H1 (cell line): ENCODE results near the gene RILPL1. TPM values are rescaled to one million over a fixed set of nuclear protein-coding genes. Genes with fewer than 3 reads are reported as not detected.
A peak's percentile ranks its signal among the peaks of the same experiment; 100 is the strongest.

ENCODE experiments used
- CTCF ChIA-PET: fragments of 300-600 bp; sonication (Branson Sonifier 250); formaldehyde crosslinking; loops from one replicate; lab custom pipeline; 2021; ENCODE audit not compliant: partially characterized antibody; lab: Charles Lee
- POLR2A ChIA-PET: fragments of 300-600 bp; sonication (Branson Sonifier 250); formaldehyde crosslinking; loops from one replicate; lab custom pipeline; 2021; ENCODE audit warnings: inconsistent platforms; ENCODE audit not compliant: partially characterized antibody; lab: Charles Lee
- DNase-seq, 2 experiments: peaks; one replicate each; pipeline versions ENCODE4 v3.0.0 to v3.0.0-alpha.2; 2010 to 2022; ENCODE audit warnings: low spot score in 2 of 2, low read depth in 1 of 2, mixed read lengths in 1 of 2
- FAIRE-seq: peaks from 2 replicates; lab custom pipeline; 2011; peaks lifted over from hg19 to GRCh38; lab: Jason Lieb, UNC
- H2AFZ ChIP-seq: 2 replicates; pipeline ENCODE4 v1.8.1; 2012; ENCODE audit warnings: low read length, inconsistent platforms
- H2AK5ac ChIP-seq: 2 replicates; pipeline ENCODE4 v1.6.1; 2013; ENCODE audit warnings: low read depth, low read length
- H2BK120ac ChIP-seq: replicated peaks from 2 replicates; pipeline ENCODE3; 2013; ENCODE audit warnings: low read depth, low read length, inconsistent platforms
- H2BK12ac ChIP-seq: 2 replicates; pipeline ENCODE4 v1.6.1; 2013; ENCODE audit warnings: low read depth, low read length
- H2BK15ac ChIP-seq: 2 replicates; pipeline ENCODE4 v1.6.1; 2013; ENCODE audit warnings: low read length
- H2BK20ac ChIP-seq: 2 replicates; pipeline ENCODE4 v1.6.1; 2013; ENCODE audit warnings: low read length
- H2BK5ac ChIP-seq: 2 replicates; pipeline ENCODE4 v1.6.1; 2013; ENCODE audit warnings: low read depth, low read length
- H3K14ac ChIP-seq: 2 replicates; pipeline ENCODE4 v1.6.1; 2013; ENCODE audit warnings: inconsistent platforms; ENCODE audit not compliant: insufficient read length
- H3K18ac ChIP-seq: 2 replicates; pipeline ENCODE4 v1.6.1; 2013; ENCODE audit warnings: low read length; ENCODE audit errors: extremely low read depth
- H3K23ac ChIP-seq: 2 replicates; pipeline ENCODE4 v1.6.1; 2013; ENCODE audit warnings: inconsistent platforms; ENCODE audit not compliant: insufficient read length
- H3K23me2 ChIP-seq: 2 replicates; pipeline ENCODE4 v1.6.1; 2013; ENCODE audit warnings: low read depth, low read length
- H3K27ac ChIP-seq: 2 replicates; pipeline ENCODE4 v1.6.1; 2011; ENCODE audit warnings: low read depth, low read length, inconsistent platforms
- H3K27me3 ChIP-seq, 4 experiments: replicated peaks in 1 of 4; 1 replicate in 1 of 4; 2 replicates in 3 of 4; pipeline versions ENCODE4 v1.6.1 to v1.8.1; 2011 to 2013; ENCODE audit warnings: low read length in 3 of 4, mild to moderate bottlenecking in 3 of 4, inconsistent platforms in 2 of 4, mixed read lengths in 2 of 4, moderate library complexity in 1 of 4; ENCODE audit not compliant: control insufficient read depth in 3 of 4, insufficient read depth in 3 of 4; ENCODE audit errors: extremely low read depth in 1 of 4
- H3K36me3 ChIP-seq, 4 experiments: 2 replicates each; pipeline versions ENCODE4 v1.6.1 to v1.8.1; 2011 to 2013; ENCODE audit warnings: mild to moderate bottlenecking in 4 of 4, low read length in 3 of 4, moderate library complexity in 2 of 4, control low read depth in 1 of 4, inconsistent platforms in 1 of 4; ENCODE audit not compliant: insufficient read depth in 4 of 4, control insufficient read depth in 2 of 4
- H3K4ac ChIP-seq: replicated peaks from 2 replicates; pipeline ENCODE3; 2013; ENCODE audit warnings: low read length, low read depth, mixed read lengths, inconsistent platforms; ENCODE audit not compliant: insufficient read length
- H3K4me1 ChIP-seq, 4 experiments: replicated peaks in 1 of 4; 1 replicate in 1 of 4; 2 replicates in 3 of 4; pipeline versions ENCODE4 v1.6.1 to v1.8.1; 2011 to 2013; ENCODE audit warnings: low read length in 3 of 4, inconsistent platforms in 2 of 4, mixed read lengths in 1 of 4; ENCODE audit not compliant: insufficient read depth in 4 of 4, control insufficient read depth in 3 of 4
- H3K4me2 ChIP-seq, 2 experiments: 2 replicates each; pipeline versions ENCODE4 v1.6.1 to v1.8.1; 2011 to 2013; ENCODE audit warnings: low read depth in 2 of 2, low read length in 2 of 2, control low read depth in 1 of 2, inconsistent platforms in 1 of 2, mild to moderate bottlenecking in 1 of 2; ENCODE audit not compliant: insufficient read depth in 1 of 2
- H3K4me3 ChIP-seq, 4 experiments: fragments of 200-600, 300-600 bp in 1 of 4; sonication (generic), shearing (Covaris generic), sonication (Bioruptor Twin) in 1 of 4; 2 replicates each; pipeline versions ENCODE4 v1.5.1 to v1.8.1; 2011 to 2016; ENCODE audit warnings: low read length in 4 of 4, low read depth in 3 of 4, control low read depth in 2 of 4, inconsistent platforms in 2 of 4, mild to moderate bottlenecking in 2 of 4, mixed read lengths in 1 of 4, moderate library complexity in 1 of 4; ENCODE audit not compliant: insufficient read depth in 2 of 4; ENCODE audit errors: extremely low read depth in 1 of 4
- H3K56ac ChIP-seq: replicated peaks from 2 replicates; pipeline ENCODE3; 2013; ENCODE audit warnings: low read depth, mild to moderate bottlenecking, mixed read lengths, low read length, inconsistent platforms; ENCODE audit not compliant: insufficient read length
- H3K79me1 ChIP-seq: 2 replicates; pipeline ENCODE4 v1.6.1; 2013; ENCODE audit warnings: low read depth, low read length, control low read depth
- H3K79me2 ChIP-seq, 2 experiments: 2 replicates each; pipeline versions ENCODE4 v1.6.1 to v1.8.1; 2012 to 2013; ENCODE audit warnings: low read length in 2 of 2, mild to moderate bottlenecking in 2 of 2, inconsistent platforms in 1 of 2; ENCODE audit not compliant: insufficient read depth in 2 of 2, control insufficient read depth in 1 of 2
- H3K9ac ChIP-seq, 4 experiments: replicated peaks in 1 of 4; 1 replicate in 1 of 4; 2 replicates in 3 of 4; pipeline versions ENCODE4 v1.6.1 to v1.8.1; 2011 to 2013; ENCODE audit warnings: low read depth in 3 of 4, low read length in 3 of 4, control low read depth in 2 of 4, mild to moderate bottlenecking in 2 of 4, moderate library complexity in 2 of 4, inconsistent platforms in 1 of 4; ENCODE audit errors: extremely low read depth in 1 of 4
- H3K9me3 ChIP-seq, 2 experiments: 2 replicates each; pipeline versions ENCODE4 v1.6.1 to v1.8.1; 2012 to 2013; ENCODE audit warnings: mild to moderate bottlenecking in 2 of 2, moderate library complexity in 2 of 2, control low read depth in 1 of 2, inconsistent platforms in 1 of 2, low read depth in 1 of 2, low read length in 1 of 2, mixed read lengths in 1 of 2; ENCODE audit not compliant: insufficient read depth in 2 of 2
- H4K20me1 ChIP-seq, 2 experiments: replicated peaks in 1 of 2; 2 replicates each; pipeline versions ENCODE3 to v1.8.1; 2011 to 2013; ENCODE audit warnings: inconsistent platforms in 2 of 2, low read length in 2 of 2, mild to moderate bottlenecking in 1 of 2; ENCODE audit not compliant: insufficient read depth in 2 of 2, control insufficient read depth in 1 of 2
- H4K5ac ChIP-seq: 2 replicates; pipeline ENCODE4 v1.6.1; 2013; ENCODE audit warnings: low read length, low read depth, mixed read lengths, inconsistent platforms; ENCODE audit not compliant: insufficient read length
- H4K8ac ChIP-seq: 2 replicates; pipeline ENCODE4 v1.8.0; 2013; ENCODE audit warnings: mild to moderate bottlenecking, moderate library complexity, low read length, inconsistent platforms; ENCODE audit not compliant: insufficient read depth; ENCODE audit errors: extremely low read depth
- H4K91ac ChIP-seq: replicated peaks from 2 replicates; pipeline ENCODE3; 2013; ENCODE audit warnings: low read length, mixed read lengths, inconsistent platforms; ENCODE audit not compliant: insufficient read length
- CREB1 ChIP-seq: IDR thresholded peaks from 2 replicates; pipeline ENCODE4 v1.6.1; 2012; ENCODE audit warnings: inconsistent platforms
- EZH2 ChIP-seq: fragments of 200-600 bp; sonication (generic); IDR thresholded peaks from 2 replicates; pipeline ENCODE4 v1.7.1; 2012; ENCODE audit warnings: low read depth, mild to moderate bottlenecking, moderate library complexity, low read length, inconsistent platforms; ENCODE audit not compliant: severe bottlenecking
- JUND ChIP-seq: IDR thresholded peaks from 2 replicates; pipeline ENCODE4 v1.6.1; 2011; ENCODE audit warnings: mild to moderate bottlenecking, improper control_type of control experiment, low read length
- PHF8 ChIP-seq: fragments of 200-600 bp; sonication (generic); conservative IDR thresholded peaks from 2 replicates; pipeline ENCODE4 v1.7.1; 2012; ENCODE audit warnings: low read depth, mild to moderate bottlenecking, inconsistent platforms, low read length, moderate library complexity
- RAD21 ChIP-seq, 2 experiments: IDR thresholded peaks in 1 of 2; conservative IDR thresholded peaks in 1 of 2; 2 replicates each; pipeline ENCODE4 v1.6.1; 2011; ENCODE audit warnings: low read depth in 2 of 2, low read length in 2 of 2, improper control_type of control experiment in 1 of 2, inconsistent platforms in 1 of 2, mild to moderate bottlenecking in 1 of 2, moderate library complexity in 1 of 2
- TEAD4 ChIP-seq: IDR thresholded peaks from 2 replicates; pipeline ENCODE4 v1.6.1; 2012; ENCODE audit warnings: low read depth, low read length, inconsistent platforms, mixed read lengths
- YY1 ChIP-seq: IDR thresholded peaks from 2 replicates; pipeline ENCODE4 v1.6.1; 2011; ENCODE audit warnings: low read depth, mild to moderate bottlenecking, low read length
- WGBS, 2 experiments: shearing (Covaris generic) in 1 of 2; methylation state at CpG; one replicate each; pipeline versions ENCODE4 v1.1.6 to v1.1.7; 2013 to 2015; ENCODE audit warnings: low lambda C conversion rate in 2 of 2, mixed read lengths in 2 of 2, inconsistent platforms in 1 of 2, low coverage in 1 of 2, missing lambda C conversion rate in 1 of 2; ENCODE audit not compliant: insufficient replicate concordance in 2 of 2, insufficient coverage in 1 of 2, insufficient read length in 1 of 2; ENCODE audit errors: extremely low coverage in 1 of 2, missing lambda C conversion rate in 1 of 2; 5-methylcytosine and 5-hydroxymethylcytosine counted together
- polyA plus RNA-seq, 7 experiments: library from polyadenylated mRNA; depleted of rRNA in 3 of 7; stranded (reverse) in 5 of 7; unstranded in 2 of 7; fragments of >200 nt in 5 of 7; fragments of 200-250 nt in 2 of 7; gene quantifications; 1 replicate in 5 of 7; 2 replicates in 1 of 7; 4 replicates in 1 of 7; pipeline versions ENCODE4 v1.2.1 to v1.2.3, GENCODE V29; 2011 to 2013; ENCODE audit warnings: missing spikeins in 2 of 7, mixed read lengths in 2 of 7
- total RNA-seq: library from RNA; stranded (reverse); fragmentation: NEBNext Ultra II Directional; extraction: Animal tissue kit (Norgen Biotek cat#: 25700); gene quantifications from 2 replicates; pipeline ENCODE4 v1.2.1, GENCODE V29; 2021
- TF ChIP-seq, protein P1 (sequence below), 3 experiments: IDR thresholded peaks; 1 replicate in 2 of 3; 2 replicates in 1 of 3; pipeline versions ENCODE4 v1.5.1 to v1.6.1; 2011; ENCODE audit warnings: low read length in 3 of 3, mild to moderate bottlenecking in 3 of 3, inconsistent platforms in 2 of 3, low read depth in 1 of 3, moderate library complexity in 1 of 3; ENCODE audit not compliant: insufficient read depth in 1 of 3; ENCODE audit errors: control extremely low read depth in 1 of 3

Gene RILPL1
- total and polyA plus RNA-seq, 2 of the 8 experiments (the other 6 are each of a cell fraction or from before 2014, with no cell fraction given), result 6.7 to 9.4 TPM

DNA sequence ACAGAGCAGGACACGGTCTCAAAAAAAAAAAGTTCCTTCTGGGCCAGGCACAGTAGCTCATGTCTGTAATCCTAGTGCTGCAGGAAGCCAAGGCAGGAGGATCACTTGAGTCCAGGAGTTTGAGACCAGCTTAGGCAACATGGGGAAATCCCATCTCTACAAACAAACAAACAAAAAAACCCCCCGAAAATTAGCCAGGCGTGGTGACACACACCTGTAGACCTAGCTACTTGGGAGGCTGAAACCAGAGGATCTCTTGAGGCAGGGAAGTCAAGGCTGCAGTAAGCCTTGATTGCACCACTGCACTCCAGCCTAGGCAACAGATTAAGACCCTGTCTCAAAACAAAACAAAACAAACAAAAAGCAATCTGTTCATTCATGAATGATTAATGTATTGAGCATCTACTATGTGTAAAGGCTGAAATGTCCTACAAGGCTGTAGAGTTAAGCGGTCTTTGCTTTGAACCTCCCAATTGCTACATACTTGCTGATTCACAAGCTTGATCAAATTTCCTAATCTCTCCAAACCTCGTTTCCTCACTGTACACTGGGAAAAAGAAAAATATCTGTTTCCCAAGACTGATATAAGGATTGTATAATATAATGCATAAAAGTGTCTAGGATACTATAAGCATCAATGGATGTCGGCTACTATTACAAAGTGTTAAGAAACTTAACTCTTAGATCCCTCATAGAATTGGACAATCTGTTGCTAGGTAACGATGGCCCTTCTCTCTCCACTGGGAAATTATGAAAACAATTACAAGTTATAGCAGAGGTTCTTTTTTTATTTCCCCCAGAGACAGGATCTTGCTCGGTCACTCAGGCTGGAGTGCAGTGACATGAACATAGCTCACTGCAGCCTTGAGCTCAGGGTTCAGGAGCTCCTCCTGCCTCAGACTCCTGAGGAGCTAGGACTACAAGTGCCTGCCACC, 89.2 kb downstream of the RILPL1 start:
- H2BK12ac ChIP-seq, result no peak overlapping the region
- no peaks in the 10 kb centered on the region for H3K79me2 ChIP-seq
- H2AFZ ChIP-seq, result no peak overlapping the region
- WGBS, 2 experiments, result 89% methylated on average over 8 of the region's 8 CpGs; no CpG with 5 or more reads in 1 of the 2 experiments
- no peaks in the 10 kb centered on the region for H3K27me3 ChIP-seq
- H4K8ac ChIP-seq, result no peak overlapping the region
- DNase-seq (no peak), FAIRE-seq (no peak)
- no peak overlapping the region for H3K4ac ChIP-seq
- H4K91ac ChIP-seq, result no peak overlapping the region
- POLR2A ChIA-PET, result no interaction called here
- H3K36me3 ChIP-seq, result no peaks in the 10 kb centered on the region
- H3K4me2 ChIP-seq, result no peak overlapping the region
- no peak overlapping the region for H2BK5ac ChIP-seq
- H4K5ac ChIP-seq, result no peak overlapping the region
- H3K4me3 ChIP-seq, result no peak overlapping the region
- H3K9ac ChIP-seq, result 0 out of 7 replicates have a peak overlapping the region, but pooled peaks of 1 of the 4 experiments have one; percentile 13
- H2BK120ac ChIP-seq, result no peak overlapping the region
- no peaks in the 10 kb centered on the region for H4K20me1 ChIP-seq
- peaks cover 0 to 2% (median 0%) of the 10 kb centered on the region in 4 experiments; a peak in 1 of 7 replicates for H3K4me1 ChIP-seq
- no peaks in the 10 kb centered on the region for H3K79me1 ChIP-seq
- no peak overlapping the region for H3K14ac ChIP-seq
- H3K27ac ChIP-seq, result no peak overlapping the region
- no peak overlapping the region for H3K23ac ChIP-seq
- no peaks in the 10 kb centered on the region for H3K23me2 ChIP-seq
- H3K9me3 ChIP-seq, result no peaks in the 10 kb centered on the region
- H2AK5ac ChIP-seq, result no peak overlapping the region
- H3K56ac ChIP-seq, result no peak overlapping the region
- H3K18ac ChIP-seq, result no peak overlapping the region
- H2BK15ac ChIP-seq, result no peak overlapping the region
- no peak overlapping the region for H2BK20ac ChIP-seq
- CTCF ChIA-PET, result interaction anchor here (0.5 kb wide), 1 partner anchor 27 kb away, joined by 3 read pairs; no protein-coding TSS in a partner anchor
- TF ChIP-seq JUND (no peak), YY1 (no peak), PHF8 (no peak), EZH2 (no peak), RAD21 (IDR thresholded peaks at IDR 0.05 in 1 of 2, conservative IDR thresholded peaks at IDR 0.05 in 1 of 2; ENCODE audit: low read depth in 2 of 2, low read length in 2 of 2) (no peak), CREB1 (no peak), TEAD4 (no peak)
- TF ChIP-seq, protein P1, sequence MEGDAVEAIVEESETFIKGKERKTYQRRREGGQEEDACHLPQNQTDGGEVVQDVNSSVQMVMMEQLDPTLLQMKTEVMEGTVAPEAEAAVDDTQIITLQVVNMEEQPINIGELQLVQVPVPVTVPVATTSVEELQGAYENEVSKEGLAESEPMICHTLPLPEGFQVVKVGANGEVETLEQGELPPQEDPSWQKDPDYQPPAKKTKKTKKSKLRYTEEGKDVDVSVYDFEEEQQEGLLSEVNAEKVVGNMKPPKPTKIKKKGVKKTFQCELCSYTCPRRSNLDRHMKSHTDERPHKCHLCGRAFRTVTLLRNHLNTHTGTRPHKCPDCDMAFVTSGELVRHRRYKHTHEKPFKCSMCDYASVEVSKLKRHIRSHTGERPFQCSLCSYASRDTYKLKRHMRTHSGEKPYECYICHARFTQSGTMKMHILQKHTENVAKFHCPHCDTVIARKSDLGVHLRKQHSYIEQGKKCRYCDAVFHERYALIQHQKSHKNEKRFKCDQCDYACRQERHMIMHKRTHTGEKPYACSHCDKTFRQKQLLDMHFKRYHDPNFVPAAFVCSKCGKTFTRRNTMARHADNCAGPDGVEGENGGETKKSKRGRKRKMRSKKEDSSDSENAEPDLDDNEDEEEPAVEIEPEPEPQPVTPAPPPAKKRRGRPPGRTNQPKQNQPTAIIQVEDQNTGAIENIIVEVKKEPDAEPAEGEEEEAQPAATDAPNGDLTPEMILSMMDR (IDR thresholded peaks at IDR 0.05; ENCODE audit: control extremely low read depth in 1 of 3, insufficient read depth in 1 of 3, low read depth in 1 of 3, low read length in 3 of 3), result no peak
